ENCODE data around the gene SERPINA1. TPM values are rescaled to one million over a fixed set of nuclear protein-coding genes. Genes with fewer than 3 reads are reported as not detected.

SERPINA1 gene
- total and polyA plus RNA-seq, 4 donors: 10,220 to 47,972 (median 25,583) TPM

- Histone ChIP-seq H3K4me3 (ENCODE audit: low read depth in 1 of 3, low read length in 3 of 3) (no peak overlapping the region), H3K27me3 (ENCODE audit: control insufficient read depth in 4 of 4, insufficient read depth in 4 of 4, low read length in 3 of 4) (no peaks in the 10 kb centered on the region), H3K9me3 (ENCODE audit: control insufficient read depth in 4 of 4, low read length in 3 of 4) (no peaks in the 10 kb centered on the region), H3K9ac (ENCODE audit: low read depth in 1 of 2, low read length in 2 of 2) (no peak overlapping the region), H3K36me3 (ENCODE audit: control insufficient read depth in 4 of 4, insufficient read depth in 3 of 4, low read depth in 1 of 4, low read length in 3 of 4) (no peaks in the 10 kb centered on the region), H3K4me1 (ENCODE audit: control insufficient read depth in 4 of 4, insufficient read depth in 4 of 4, low read length in 3 of 4) (peaks cover 2 to 18% (median 13%) of the 10 kb centered on the region in 4 donors), H3K27ac (ENCODE audit: low read depth in 1 of 2, low read length in 2 of 2) (no peak overlapping the region)
- peak; percentile 31 for DNase-seq (ENCODE audit: low spot score)
- WGBS: 81% methylated on average over 4 of the region's 4 CpGs
- peak in 1 of 2 donors; percentile 24 for TF ChIP-seq RAD21 (IDR thresholded peaks at IDR 0.05)
- no peak for TF ChIP-seq RXRA (IDR thresholded peaks at IDR 0.05)
These were observed 58.5 kb downstream of the SERPINA1 start for GRCh38 chr14:94329857-94330256.

- Histone ChIP-seq H3K36me3 (ENCODE audit: control insufficient read depth in 4 of 4, insufficient read depth in 3 of 4, low read depth in 1 of 4, low read length in 3 of 4) (no peaks in the 10 kb centered on the region), H3K4me3 (ENCODE audit: low read depth in 1 of 3, low read length in 3 of 3) (no peak overlapping the region), H3K9me3 (ENCODE audit: control insufficient read depth in 4 of 4, low read length in 3 of 4) (no peaks in the 10 kb centered on the region), H3K4me1 (ENCODE audit: control insufficient read depth in 4 of 4, insufficient read depth in 4 of 4, low read length in 3 of 4) (peaks cover 2 to 28% (median 20%) of the 10 kb centered on the region in 4 donors), H3K27me3 (ENCODE audit: control insufficient read depth in 4 of 4, insufficient read depth in 4 of 4, low read length in 3 of 4) (no peaks in the 10 kb centered on the region), H3K9ac (ENCODE audit: low read depth in 1 of 2, low read length in 2 of 2) (no peak overlapping the region), H3K27ac (ENCODE audit: low read depth in 1 of 2, low read length in 2 of 2) (no peak overlapping the region)
- WGBS: 95% methylated on average over 2 of the region's 2 CpGs
- DNase-seq (ENCODE audit: low spot score): no peak
- TF ChIP-seq, protein P1, sequence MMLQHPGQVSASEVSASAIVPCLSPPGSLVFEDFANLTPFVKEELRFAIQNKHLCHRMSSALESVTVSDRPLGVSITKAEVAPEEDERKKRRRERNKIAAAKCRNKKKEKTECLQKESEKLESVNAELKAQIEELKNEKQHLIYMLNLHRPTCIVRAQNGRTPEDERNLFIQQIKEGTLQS (IDR thresholded peaks at IDR 0.05): no peak
- TF ChIP-seq RAD21 (IDR thresholded peaks at IDR 0.05): no peak
- no peak for TF ChIP-seq TAF1 (conservative IDR thresholded peaks at IDR 0.05)
- no peak for TF ChIP-seq GABPA (IDR thresholded peaks at IDR 0.05 in 1 of 2, conservative IDR thresholded peaks at IDR 0.05 in 1 of 2)
- TF ChIP-seq EGR1 (IDR thresholded peaks at IDR 0.05; ENCODE audit: low read depth in 2 of 2): no peak
- TF ChIP-seq, protein P2, sequence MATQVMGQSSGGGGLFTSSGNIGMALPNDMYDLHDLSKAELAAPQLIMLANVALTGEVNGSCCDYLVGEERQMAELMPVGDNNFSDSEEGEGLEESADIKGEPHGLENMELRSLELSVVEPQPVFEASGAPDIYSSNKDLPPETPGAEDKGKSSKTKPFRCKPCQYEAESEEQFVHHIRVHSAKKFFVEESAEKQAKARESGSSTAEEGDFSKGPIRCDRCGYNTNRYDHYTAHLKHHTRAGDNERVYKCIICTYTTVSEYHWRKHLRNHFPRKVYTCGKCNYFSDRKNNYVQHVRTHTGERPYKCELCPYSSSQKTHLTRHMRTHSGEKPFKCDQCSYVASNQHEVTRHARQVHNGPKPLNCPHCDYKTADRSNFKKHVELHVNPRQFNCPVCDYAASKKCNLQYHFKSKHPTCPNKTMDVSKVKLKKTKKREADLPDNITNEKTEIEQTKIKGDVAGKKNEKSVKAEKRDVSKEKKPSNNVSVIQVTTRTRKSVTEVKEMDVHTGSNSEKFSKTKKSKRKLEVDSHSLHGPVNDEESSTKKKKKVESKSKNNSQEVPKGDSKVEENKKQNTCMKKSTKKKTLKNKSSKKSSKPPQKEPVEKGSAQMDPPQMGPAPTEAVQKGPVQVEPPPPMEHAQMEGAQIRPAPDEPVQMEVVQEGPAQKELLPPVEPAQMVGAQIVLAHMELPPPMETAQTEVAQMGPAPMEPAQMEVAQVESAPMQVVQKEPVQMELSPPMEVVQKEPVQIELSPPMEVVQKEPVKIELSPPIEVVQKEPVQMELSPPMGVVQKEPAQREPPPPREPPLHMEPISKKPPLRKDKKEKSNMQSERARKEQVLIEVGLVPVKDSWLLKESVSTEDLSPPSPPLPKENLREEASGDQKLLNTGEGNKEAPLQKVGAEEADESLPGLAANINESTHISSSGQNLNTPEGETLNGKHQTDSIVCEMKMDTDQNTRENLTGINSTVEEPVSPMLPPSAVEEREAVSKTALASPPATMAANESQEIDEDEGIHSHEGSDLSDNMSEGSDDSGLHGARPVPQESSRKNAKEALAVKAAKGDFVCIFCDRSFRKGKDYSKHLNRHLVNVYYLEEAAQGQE (IDR thresholded peaks at IDR 0.05): no peak
- TF ChIP-seq RXRA (IDR thresholded peaks at IDR 0.05): no peak
- TF ChIP-seq SP1 (IDR thresholded peaks at IDR 0.05): no peak
- TF ChIP-seq, protein P3, sequence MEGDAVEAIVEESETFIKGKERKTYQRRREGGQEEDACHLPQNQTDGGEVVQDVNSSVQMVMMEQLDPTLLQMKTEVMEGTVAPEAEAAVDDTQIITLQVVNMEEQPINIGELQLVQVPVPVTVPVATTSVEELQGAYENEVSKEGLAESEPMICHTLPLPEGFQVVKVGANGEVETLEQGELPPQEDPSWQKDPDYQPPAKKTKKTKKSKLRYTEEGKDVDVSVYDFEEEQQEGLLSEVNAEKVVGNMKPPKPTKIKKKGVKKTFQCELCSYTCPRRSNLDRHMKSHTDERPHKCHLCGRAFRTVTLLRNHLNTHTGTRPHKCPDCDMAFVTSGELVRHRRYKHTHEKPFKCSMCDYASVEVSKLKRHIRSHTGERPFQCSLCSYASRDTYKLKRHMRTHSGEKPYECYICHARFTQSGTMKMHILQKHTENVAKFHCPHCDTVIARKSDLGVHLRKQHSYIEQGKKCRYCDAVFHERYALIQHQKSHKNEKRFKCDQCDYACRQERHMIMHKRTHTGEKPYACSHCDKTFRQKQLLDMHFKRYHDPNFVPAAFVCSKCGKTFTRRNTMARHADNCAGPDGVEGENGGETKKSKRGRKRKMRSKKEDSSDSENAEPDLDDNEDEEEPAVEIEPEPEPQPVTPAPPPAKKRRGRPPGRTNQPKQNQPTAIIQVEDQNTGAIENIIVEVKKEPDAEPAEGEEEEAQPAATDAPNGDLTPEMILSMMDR (IDR thresholded peaks at IDR 0.05; ENCODE audit: low read depth, low read length, missing input control): no peak
- no peak for TF ChIP-seq NR2F2 (IDR thresholded peaks at IDR 0.05)
- no peak for TF ChIP-seq YY1 (IDR thresholded peaks at IDR 0.05)
- no peak for TF ChIP-seq FOXA2 (IDR thresholded peaks at IDR 0.05)
- TF ChIP-seq HNF4A (conservative IDR thresholded peaks at IDR 0.05): no peak
These were observed 60.2 kb downstream of the SERPINA1 start for GRCh38 chr14:94328196-94328595.

Other genes with a start within 250 kb of the SERPINA1 start
- 1 to 10 TPM in 1 of 2 donors, under 1 TPM in 1; 0.67 to 1.3 TPM for gene PPP4R4, start 214.3 kb downstream of the SERPINA1 start, total RNA-seq
- 1 to 10 TPM in 1 of 2 donors, under 1 TPM in 1; 0.52 to 2.4 TPM for gene PPP4R4, start 214.3 kb downstream of the SERPINA1 start, polyA plus RNA-seq
- 100 to 1,000 TPM; 105 to 256 TPM for gene SERPINA10, start 95.3 kb downstream of the SERPINA1 start, total RNA-seq
- gene SERPINA10, start 95.3 kb downstream of the SERPINA1 start, polyA plus RNA-seq: 100 to 1,000 TPM; 131 to 363 TPM
- gene SERPINA6, start 65.3 kb downstream of the SERPINA1 start, total RNA-seq: 100 to 1,000 TPM; 188 to 330 TPM
- gene SERPINA6, start 65.3 kb downstream of the SERPINA1 start, polyA plus RNA-seq: 100 to 1,000 TPM; 327 to 357 TPM
- gene SERPINA2, start 21.9 kb downstream of the SERPINA1 start, total RNA-seq: not detected
- gene SERPINA2, start 21.9 kb downstream of the SERPINA1 start, polyA plus RNA-seq: not detected
- gene SERPINA11, start 64.2 kb upstream of the SERPINA1 start, total RNA-seq: 10 to 100 TPM; 32.6 to 89.4 TPM
- 100 to 1,000 TPM; 145 to 283 TPM for gene SERPINA11, start 64.2 kb upstream of the SERPINA1 start, polyA plus RNA-seq
- gene SERPINA9, start 87.6 kb upstream of the SERPINA1 start, total RNA-seq: not detected
- gene SERPINA9, start 87.6 kb upstream of the SERPINA1 start, polyA plus RNA-seq: not detected
- not detected for gene SERPINA12, start 120.9 kb upstream of the SERPINA1 start, total RNA-seq
- gene SERPINA12, start 120.9 kb upstream of the SERPINA1 start, polyA plus RNA-seq: under 1 TPM in 1 of 2 donors, not detected in 1; 0.28 TPM
- 100 to 1,000 TPM in 1 of 2 donors, 10 to 100 TPM in 1; 50.5 to 150 TPM for gene SERPINA4, start 172.8 kb upstream of the SERPINA1 start, total RNA-seq
- 10 to 100 TPM; 67.6 to 80.3 TPM for gene SERPINA4, start 172.8 kb upstream of the SERPINA1 start, polyA plus RNA-seq
- gene SERPINA5, start 192.8 kb upstream of the SERPINA1 start, total RNA-seq: 100 to 1,000 TPM in 1 of 2 donors, 10 to 100 TPM in 1; 45.7 to 250 TPM
- 100 to 1,000 TPM in 1 of 2 donors, 10 to 100 TPM in 1; 37.0 to 122 TPM for gene SERPINA5, start 192.8 kb upstream of the SERPINA1 start, polyA plus RNA-seq
- gene SERPINA3, start 223.8 kb upstream of the SERPINA1 start, total RNA-seq: over 10,000 TPM in 1 of 2 donors, 1,000 to 10,000 TPM in 1; 2,087 to 17,984 TPM
- over 10,000 TPM; 11,518 to 14,500 TPM for gene SERPINA3, start 223.8 kb upstream of the SERPINA1 start, polyA plus RNA-seq